Mesenteric fat pad (tissue), 1 donor: ENCODE data around the gene HOXC9. TPM values are rescaled to one million over a fixed set of nuclear protein-coding genes. Genes with fewer than 3 reads are reported as not detected.

ENCODE experiments used
- DNase-seq: peaks from one replicate; pipeline ENCODE4 v3.0.0-alpha.2; 2020; ENCODE audit warnings: low spot score
- total RNA-seq: library from RNA; stranded (reverse); fragmentation: NEBNext Ultra II Directional; extraction: Animal tissue kit (Norgen Biotek cat#: 25700); gene quantifications from one replicate; pipeline ENCODE4 v1.2.1, GENCODE V29; 2021
- donor health status: DM: yes; HTN: yes; CAD: no.

Gene HOXC9
- total RNA-seq, 1 donor from 2014 or later, result 0.42 TPM

DNA sequence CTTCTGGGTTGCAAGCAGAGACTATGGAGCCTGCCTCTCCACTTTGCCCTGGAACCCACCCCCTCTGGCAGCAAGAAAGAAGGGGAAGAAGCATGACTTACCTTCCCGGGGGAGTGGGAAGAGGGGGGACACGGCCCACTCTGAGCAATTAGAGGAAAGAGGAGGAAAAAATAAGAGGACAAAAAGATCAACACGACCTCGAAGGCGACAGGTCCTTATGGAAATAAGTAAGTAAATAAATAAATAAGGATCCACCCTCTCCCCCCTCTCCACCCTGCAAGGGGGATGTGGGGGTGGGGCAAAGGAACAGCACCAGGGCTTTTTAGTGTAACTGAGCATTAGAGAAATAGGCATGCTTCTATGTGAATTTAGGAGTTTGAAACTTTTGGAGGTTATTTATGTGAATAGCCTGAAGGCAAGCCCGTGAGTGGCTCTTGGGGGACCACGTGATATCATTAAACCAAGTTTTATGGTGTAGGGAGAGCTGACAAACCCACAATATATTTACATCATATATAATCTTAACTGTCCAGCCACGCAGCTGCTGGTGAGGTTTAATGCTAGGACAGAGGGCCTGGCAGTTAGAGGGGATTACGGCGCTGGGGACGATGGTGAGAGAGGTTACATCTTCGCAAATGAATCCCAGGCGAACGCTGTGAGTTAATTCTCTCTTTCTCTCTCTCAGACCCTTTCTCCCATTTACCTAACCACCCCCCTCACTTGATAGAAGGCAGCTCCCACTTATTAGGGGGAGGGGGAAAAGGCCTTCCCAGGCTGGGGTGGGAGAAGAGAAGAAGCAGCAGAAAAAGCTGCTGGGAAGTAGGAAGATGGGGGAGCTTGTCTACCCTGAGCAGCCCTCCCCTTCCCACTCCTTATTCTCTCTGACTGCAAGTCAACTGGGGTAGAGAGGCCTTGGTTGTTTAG is 37.7 kb downstream of the HOXC9 start:
- no peak for DNase-seq

DNA sequence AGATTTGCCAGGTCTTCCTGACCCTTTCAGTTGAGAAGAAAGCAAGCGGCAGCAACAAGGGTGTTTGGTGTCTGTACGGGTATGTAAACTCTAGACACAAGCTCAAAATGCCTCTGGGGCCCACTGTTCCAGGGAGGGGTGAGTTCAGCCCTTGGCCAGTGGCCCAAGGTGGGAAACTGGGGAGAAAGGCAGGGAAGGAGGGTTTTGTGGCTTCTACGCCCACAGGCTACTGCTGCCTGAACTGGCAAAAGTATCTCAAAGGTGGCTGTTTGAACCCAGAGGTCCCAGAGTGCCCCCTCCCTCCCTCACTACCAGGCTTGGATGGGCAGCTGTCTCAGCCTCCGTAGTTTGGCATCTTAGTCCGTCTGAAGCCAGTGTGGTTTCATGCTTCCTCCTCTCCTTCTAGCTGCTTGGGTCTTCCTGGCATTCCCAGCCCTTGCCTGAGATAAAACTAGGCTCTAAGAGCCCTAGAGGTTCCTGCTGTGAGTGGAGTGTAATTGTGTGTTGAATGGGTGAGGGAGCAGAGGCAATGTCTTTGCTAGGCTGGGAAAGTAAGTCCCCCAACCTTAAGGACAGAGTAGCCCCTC is 38.4 kb downstream of the HOXC9 start:
- DNase-seq, result no peak

DNA sequence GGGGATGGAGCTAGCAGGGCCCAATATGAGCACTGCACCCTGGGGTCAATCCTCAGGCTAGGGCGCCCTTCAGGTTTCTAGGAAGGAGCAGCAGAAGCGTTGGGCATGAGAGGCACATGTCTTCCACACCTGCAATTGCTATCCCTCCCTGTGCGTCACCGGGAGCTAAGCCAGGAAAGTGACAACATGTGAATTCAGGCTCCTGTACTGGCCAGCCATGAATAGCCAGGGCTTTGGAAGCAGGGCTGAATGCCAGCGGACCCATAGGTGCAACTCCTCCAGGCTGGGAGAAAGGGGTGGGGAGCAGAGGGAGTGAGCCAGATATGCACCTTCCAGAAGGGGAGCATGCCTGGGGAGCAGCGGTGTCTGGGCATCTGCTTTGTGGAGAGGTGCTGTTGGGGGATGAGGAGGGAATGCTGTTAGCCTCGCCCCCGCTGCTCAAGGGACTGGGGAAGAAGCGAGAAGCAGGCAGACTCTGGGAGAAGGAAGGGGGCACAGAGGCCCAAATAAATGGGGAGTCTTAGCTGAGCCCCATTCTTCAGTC is 39.0 kb downstream of the HOXC9 start:
- DNase-seq, result no peak

DNA sequence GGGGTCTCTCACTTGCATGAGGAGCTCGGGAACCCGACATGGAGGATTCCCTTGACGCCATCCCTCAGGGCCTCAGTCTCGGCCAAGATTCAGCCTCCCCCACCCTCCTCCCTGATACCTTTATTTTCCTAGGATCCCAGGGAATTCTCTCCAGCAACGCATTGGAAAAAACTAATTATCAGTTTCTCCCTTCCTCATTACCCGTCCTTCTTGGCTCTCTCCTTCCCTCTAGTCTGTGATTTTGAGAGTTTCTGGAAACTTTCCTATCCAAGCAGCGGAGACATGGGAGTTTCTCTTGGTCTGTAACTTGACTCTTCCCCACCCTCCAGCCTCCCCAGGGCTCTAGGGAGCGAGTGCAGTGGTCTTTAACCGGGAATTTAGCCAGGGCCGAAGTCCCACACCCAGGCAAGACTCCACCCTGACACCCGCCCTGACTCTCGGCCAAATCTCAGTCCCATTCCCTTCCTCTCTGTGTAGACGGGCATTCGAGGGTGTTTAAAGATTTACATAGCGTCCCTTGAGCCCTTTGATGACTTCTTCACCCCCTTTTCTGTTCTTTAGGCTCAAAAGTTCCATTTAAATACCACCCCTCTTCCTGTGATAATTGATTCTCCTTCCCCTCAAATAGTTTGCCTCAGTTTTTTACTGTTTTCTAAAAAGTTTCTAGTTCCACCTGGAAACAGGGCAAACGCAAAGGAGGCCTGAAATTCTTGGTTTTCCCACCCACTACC is 39.6 kb downstream of the HOXC9 start:
- DNase-seq, result no peak

DNA sequence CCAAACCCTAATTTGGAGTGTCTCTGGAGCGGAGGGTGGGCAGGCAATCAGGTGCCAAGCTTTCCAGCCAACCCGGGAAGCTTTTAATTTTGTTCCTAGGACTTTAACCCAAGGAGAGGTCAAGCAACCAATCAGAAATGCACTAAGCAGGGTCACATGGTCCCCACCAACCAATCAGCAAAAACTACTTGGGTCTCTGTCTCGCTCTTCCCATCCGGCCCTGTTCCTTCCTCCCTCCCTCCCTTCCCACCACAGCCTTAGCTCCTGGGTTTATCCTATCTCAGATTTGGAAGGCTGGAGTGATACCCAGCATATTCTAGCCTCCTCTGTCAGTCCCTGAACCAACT is 40.2 kb downstream of the HOXC9 start:
- DNase-seq, result no peak

DNA sequence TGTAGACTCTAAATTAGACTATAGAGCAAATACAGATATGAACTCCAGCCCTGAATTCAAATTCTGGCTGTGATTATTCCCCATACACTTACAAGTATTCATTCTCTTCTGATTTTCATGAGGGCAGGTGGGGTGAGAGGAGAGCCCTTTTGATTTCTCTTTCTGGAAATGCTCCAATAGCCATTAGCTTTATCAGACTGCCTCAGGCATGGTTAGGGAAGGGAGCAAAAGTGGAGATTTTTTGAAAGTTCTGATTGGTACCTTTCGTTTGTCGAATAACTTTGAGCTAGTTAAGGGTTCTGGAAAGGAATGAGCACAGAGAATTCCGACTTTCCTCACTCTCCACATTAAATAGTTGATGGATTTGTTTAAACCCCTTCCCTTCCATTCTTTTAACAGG is 40.7 kb downstream of the HOXC9 start:
- DNase-seq, result no peak

DNA sequence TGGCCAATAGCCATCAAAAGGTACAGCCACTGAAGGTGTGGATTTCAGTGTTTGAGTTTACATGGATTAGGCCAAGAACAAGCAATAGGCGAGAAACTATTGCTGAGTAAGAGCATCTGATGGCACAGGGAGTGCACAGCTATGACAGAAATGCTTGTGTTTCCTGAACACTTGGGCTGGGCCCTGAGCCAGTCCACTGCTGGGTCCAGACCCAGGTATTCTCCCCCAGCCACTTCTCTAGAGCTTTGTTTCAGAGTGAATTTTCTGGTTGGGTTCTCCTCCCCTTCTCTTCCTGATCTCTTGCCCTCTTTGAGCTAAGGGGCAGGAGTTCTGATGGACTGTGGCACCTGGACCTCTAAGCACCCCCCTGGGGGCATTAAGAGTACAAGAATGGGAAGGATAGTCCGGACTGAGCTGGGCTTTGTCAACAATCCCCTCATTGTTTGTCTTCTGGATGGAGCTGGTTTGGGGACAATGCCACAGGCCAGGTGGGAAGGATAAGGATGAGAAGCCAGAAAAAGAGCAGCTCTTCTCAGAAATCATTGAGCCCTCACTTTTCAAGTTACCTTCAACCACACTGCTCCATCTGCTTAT is 41.2 kb downstream of the HOXC9 start:
- peak; percentile 39 for DNase-seq

DNA sequence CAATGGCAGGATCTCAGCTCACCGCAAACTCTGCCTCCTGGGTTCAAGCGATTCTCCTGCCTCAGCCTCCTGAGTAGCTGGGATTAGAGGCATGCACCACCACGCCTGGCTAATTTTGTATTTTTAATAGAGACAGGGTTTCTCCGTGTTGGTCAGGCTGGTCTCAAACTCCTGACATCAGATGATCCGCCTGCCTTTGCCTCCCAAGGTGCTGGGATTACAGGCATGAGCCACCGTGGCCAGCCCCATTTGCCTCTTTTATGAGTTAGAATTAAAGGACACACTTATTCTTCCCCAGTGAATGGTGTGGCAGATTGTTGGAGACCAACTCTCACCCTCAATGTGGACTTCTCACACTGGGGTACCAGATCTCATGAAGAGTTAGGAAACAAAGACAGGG is 42.1 kb downstream of the HOXC9 start:
- peak; percentile 49 for DNase-seq

DNA sequence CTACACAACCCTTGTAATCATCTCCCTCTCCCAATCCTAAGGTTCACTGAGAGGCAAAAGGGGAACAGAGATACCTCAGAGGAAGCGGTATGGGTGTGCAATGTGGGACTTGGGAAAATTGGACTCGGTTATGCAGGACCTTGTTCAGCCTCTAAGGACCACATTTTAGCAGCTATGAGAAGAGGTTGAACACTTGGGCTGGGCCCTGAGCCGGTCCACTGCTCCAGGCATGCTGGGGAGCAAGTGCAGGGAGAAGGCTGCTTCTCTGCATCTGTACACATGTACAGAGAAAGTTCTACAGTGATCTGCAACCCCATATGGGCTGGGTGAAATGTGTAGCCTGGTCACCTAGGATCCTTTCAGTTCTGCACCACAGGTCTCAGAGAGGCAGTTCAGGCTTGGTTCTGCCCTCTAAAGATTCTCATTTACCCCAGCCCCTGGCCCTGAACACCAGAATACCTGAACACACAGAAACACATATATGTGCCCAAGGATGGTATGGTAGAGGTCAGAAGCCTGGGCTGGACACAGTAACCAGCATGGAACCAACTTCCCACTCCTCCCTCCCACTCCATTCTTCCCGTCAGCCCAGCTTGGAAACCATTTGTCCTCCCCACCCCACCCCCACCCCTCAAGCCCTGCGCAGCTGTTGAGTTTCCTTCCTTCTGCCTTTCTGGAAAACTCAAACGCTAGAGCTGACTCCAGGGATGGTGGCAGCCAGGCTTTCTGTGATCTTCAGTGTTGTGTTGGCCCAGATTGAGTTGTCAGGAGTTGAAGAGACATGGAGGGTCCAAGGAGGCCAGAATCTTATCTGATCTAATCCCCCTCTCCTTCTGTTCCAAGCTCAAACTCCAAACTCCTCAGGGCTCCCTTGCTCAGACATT is 43.3 kb downstream of the HOXC9 start:
- DNase-seq, result peak; percentile 41

DNA sequence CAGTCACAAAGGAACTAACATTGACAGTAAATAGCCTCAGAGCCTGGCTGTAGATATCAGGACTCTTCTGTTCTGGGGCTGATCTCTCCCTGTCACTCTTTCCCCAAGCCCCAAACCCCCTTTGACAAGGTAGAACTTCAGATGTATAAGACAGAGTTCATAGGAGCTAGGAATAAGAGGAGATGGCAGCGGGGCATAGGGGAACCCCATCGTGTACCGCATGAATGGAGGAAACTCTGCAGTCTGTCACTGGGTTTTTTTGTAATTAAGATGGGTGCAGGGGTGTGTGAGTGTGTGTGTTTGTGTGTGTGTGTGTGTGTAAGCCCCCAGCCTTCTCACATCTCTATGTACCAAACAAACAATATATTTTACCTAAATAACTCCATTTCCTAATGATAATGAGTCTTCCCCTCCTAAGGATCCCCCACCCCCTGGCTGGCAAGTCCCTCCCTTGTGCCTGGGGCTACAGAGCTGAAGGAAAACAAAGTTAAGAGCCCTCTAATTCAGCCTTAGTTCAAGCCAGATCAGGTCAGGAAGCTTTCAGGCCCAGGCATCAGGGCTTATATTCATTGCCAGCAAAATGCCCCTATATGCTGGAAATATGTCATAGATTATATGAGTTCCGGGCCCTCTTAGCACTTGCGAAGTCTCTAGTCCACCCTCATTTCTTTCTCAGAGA is 44.6 kb downstream of the HOXC9 start:
- peak; percentile 24 for DNase-seq

DNA sequence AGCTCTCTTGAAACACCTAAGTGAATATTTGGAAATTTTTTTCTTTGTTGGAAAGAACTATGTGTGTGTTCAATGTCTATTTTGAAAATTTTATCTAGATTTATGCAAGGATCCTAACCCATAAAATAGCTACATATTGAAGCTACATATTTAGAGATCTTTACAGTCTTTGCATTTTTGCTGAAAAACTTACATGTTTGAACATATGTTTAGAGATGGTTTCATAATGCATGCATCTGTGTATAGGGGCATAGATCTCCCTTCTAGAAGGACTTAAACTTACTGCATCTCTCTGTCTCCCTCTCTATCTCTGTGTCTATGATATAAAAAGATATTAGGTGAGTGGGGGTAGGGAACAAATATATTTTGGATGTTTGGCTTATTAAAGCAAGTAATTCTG is 45.4 kb downstream of the HOXC9 start:
- no peak for DNase-seq

DNA sequence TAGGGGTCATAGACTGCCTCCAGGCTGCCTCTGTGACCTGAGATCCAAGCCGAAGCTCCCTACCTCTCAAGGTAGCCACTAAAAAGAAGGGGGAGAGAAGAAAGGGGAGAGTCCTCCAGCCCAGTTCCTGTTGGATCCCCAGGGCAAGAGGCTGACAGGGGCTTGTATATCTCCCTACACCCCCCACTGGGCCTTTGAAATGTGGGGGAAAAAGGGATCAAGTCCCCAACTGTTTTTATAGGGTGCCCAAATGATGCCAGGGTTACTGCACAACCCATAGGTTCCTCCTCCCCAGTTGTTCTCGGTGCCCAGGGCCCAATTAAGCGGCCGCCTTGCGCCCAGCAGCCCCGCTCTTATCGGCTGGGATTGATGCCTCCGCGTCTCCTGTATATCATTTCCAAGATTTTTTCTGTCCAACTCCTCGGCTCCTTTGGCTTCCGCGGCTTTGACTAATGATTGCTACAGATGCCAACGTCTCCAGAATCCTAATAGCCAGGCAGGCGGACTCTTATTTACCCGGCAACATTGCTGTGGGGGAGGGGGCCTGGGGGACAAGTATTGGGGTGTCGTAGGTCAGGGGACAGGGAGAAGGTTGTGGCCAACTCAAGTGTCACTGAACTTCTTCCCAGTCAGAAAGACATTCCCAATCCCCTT is 46.0 kb downstream of the HOXC9 start:
- DNase-seq, result peak; percentile 16

DNA sequence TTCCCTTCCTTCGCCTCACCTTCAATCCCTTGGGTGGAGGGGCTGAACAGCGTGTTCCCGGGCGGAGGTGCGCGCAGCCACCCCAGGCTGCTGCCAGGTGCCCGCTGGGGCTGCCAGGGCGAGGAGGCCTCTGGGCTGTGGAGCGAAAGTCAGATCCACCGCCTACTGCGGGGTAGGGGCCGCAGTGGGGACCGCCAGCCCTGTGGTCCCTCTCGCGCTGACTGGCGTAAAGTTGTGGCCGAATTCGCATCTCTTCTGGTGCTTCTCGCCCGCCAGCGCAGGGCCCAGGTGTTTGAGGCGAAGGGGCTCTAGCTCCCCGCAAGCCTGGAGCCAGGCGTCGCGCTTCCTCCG is 46.8 kb downstream of the HOXC9 start:
- DNase-seq, result peak; percentile 60

DNA sequence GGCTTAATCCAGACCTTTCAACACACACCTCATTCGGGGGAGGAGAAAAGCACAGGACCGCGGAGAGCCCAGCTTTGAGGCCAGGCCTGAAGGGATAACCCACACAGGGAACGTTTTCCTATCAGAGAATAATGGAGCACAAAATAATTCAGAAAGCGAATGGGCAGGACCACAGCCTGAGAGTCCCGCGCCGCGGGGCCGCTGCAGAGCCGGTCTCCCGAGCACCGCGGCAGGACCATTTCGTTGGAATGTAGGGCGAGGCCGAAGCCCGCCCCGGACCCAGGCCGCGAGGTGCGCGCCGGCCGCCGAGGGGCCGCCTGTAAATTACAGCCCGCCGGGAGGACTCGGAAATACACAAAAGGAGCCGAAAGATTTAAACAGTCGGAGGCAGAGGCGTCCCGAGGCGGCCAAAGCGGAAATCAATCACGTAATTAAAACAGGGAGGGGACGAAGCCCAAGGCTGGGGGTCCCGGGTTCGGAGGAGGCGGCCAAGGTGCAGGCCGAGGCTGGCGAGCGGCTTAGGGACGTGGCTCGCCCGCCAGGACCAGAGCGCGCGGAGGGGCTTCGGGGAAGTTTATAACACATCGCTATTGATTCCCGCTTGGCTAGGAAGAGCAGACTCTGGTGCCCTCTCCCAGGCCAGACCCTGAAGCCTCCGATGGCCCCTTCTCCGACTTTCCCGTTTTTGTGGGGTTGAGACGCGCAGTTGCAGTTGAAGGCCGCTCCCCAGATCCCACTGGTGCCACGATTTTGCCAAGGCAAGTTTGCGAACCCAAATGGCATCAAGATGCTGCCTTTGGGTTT is 47.4 kb downstream of the HOXC9 start:
- DNase-seq, result peak; percentile 87

DNA sequence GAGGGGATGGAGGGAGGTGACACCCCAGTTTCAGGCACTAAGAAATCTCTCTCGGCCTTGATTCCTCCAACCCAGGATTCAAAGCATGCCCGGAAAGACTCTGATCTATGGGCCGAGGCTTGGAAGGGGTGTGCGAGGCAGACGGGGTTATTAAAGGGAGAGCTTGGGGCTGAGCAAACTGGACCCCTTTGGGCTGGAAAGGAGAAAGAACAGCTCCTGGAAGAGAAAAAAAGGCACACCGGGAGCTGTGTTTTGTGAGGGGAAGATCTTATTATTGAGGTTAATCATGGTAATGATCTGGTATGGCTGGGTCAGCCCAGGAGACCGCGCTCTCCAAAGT is 48.0 kb downstream of the HOXC9 start:
- no peak for DNase-seq

DNA sequence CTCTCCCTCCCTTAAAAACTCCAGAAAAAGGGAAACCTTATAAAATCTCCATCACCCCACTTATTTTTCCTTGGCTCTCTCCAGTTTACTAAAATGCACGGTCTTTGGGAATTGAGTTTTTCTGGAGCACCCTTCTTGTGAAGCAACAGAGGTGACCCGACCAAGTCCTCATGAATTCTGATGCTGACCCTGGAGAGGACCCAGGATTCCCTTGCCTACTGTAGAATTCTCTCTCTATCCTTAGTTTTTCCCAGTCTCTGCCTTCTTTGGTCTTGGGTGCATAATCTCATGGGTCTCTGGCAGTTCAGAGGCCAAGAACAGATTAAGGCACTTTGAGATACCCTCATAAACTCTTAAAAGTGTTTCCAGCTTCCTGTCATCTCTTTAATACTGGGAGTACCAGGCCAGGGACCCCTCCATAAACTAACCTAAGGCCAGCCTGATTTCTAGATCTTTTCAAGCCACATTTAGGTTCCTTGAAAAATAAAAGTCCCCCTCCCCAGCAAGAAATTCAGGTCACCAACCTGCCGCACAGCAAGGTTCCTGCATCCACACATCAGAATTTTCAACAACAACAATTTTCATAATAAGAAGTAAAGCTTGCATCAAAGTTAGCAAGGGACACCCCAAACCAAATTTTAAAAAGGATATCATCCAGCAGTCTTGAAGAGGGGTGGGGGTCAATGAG is 48.6 kb downstream of the HOXC9 start:
- DNase-seq, result no peak

DNA sequence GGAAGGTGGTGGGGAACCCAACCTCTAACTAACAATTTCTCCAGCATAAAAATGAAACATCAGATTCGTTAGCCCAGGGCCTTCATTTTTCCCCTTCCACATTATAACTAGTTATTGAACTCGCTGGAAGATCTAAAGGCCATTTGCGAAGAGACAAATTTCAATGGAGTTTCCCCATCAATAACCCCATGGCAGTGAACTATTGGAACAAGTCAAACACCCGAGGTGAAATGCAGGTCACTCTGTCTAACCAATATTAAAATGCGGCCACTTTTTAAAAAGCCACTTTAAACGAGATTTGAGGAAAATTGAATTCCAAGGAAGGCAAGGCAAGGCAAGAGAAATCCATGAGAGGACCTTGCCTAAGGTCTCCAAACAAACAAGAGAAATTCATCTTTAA is 49.1 kb downstream of the HOXC9 start:
- DNase-seq, result no peak

DNA sequence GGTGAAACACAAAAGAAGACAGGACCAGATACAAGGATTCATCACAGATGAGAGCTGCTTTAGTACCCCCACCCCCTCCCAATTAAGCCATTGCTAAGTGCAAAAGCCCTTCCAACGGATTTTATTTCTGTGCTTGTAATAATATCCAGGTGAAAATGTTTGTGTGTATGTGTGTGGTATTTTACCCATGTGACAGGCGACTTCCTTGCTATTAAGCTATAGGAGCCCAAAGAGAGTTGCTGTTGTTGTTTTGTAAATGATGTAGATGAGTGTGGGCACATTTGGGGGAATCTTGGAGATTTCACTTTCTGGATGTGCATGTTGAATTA is 50.5 kb downstream of the HOXC9 start:
- DNase-seq, result no peak
